B cell (primary cell): ENCODE results near the gene ABCD1. TPM values are rescaled to one million over a fixed set of nuclear protein-coding genes. Genes with fewer than 3 reads are reported as not detected.

Experiments used
- ATAC-seq: fragments of 200-7000 bp; cut with Tn5 transposase; one replicate; pipeline ENCODE4 v1.10.0; 2021; ENCODE audit warnings: low read depth, mild to moderate bottlenecking, moderate number of reproducible peaks, moderate library complexity
- CTCF ChIA-PET: fragments of 350-600 bp; sonication (Branson Sonifier 250); formaldehyde crosslinking; loops from one replicate; lab custom pipeline; 2021; ENCODE audit warnings: antibody characterized with exemption, inconsistent platforms; lab: Charles Lee
- POLR2A ChIA-PET: fragments of 350-600 bp; sonication (Branson Sonifier 250); formaldehyde crosslinking; loops from one replicate; lab custom pipeline; 2021; ENCODE audit warnings: antibody characterized with exemption; lab: Charles Lee
- DNase-seq: peaks from one replicate; pipeline ENCODE4 v3.0.0; 2013
- H2AFZ ChIP-seq: 2 replicates; pipeline ENCODE4 v1.6.1; 2012; ENCODE audit warnings: mild to moderate bottlenecking, low read depth, low read length; ENCODE audit not compliant: insufficient read depth, poor library complexity, severe bottlenecking
- H3K27ac ChIP-seq, 2 donors: 1 replicate in 1 of 2; 2 replicates in 1 of 2; pipeline ENCODE4 v1.5.1; 2012 to 2013; ENCODE audit warnings: low read length in 2 of 2, mild to moderate bottlenecking in 2 of 2, moderate library complexity in 1 of 2
- H3K27me3 ChIP-seq, 4 experiments: fragments of 200-600 bp in 1 of 4; sonication (generic) in 1 of 4; replicated peaks in 1 of 4; 1 replicate in 2 of 4; 2 replicates in 2 of 4; pipeline versions ENCODE4 v1.6.1 to v1.7.0; 2013 to 2016; ENCODE audit warnings: low read length in 3 of 4, mild to moderate bottlenecking in 2 of 4, mixed read lengths in 1 of 4, moderate library complexity in 1 of 4; ENCODE audit not compliant: insufficient read depth in 4 of 4, control insufficient read depth in 3 of 4; ENCODE audit errors: control extremely low read depth in 1 of 4
- H3K36me3 ChIP-seq, 2 experiments: replicated peaks in 1 of 2; 1 replicate in 1 of 2; 2 replicates in 1 of 2; pipeline versions ENCODE4 v1.6.1 to v1.7.1; 2013; ENCODE audit warnings: low read length in 1 of 2; ENCODE audit not compliant: insufficient read depth in 2 of 2, control insufficient read depth in 1 of 2; ENCODE audit errors: control extremely low read depth in 1 of 2, extremely low read depth in 1 of 2
- H3K4me1 ChIP-seq, 2 donors: fragments of 200-600 bp in 1 of 2; sonication (generic) in 1 of 2; 1 replicate in 1 of 2; 2 replicates in 1 of 2; pipeline versions ENCODE4 v1.5.1 to v1.6.1; 2013 to 2017; ENCODE audit warnings: low read length in 2 of 2; ENCODE audit not compliant: control insufficient read depth in 2 of 2, insufficient read depth in 2 of 2
- H3K4me2 ChIP-seq: replicated peaks from 2 replicates; pipeline ENCODE3; 2012; ENCODE audit warnings: mild to moderate bottlenecking, low read depth, low read length; ENCODE audit not compliant: poor library complexity, severe bottlenecking
- H3K4me3 ChIP-seq, 5 experiments: fragments of 200-600 bp in 1 of 5; sonication (generic) in 1 of 5; 1 replicate in 3 of 5; 2 replicates in 2 of 5; pipeline versions ENCODE4 v1.5.1 to v1.7.0; 2011 to 2016; ENCODE audit warnings: low read length in 4 of 5, mild to moderate bottlenecking in 4 of 5, low read depth in 2 of 5, control low read depth in 1 of 5, moderate library complexity in 1 of 5; ENCODE audit not compliant: insufficient read depth in 1 of 5; ENCODE audit errors: control extremely low read depth in 1 of 5, extremely low read depth in 1 of 5
- H3K79me2 ChIP-seq: fragments of 200-600 bp; sonication (generic); one replicate; pipeline ENCODE4 v1.6.0; 2016; ENCODE audit warnings: low read length; ENCODE audit not compliant: control insufficient read depth, insufficient read depth
- H3K9ac ChIP-seq: fragments of 200-600 bp; sonication (generic); 2 replicates; pipeline ENCODE4 v1.6.1; 2017; ENCODE audit warnings: mild to moderate bottlenecking, low read length, moderate library complexity
- H3K9me3 ChIP-seq, 3 donors: one replicate each; pipeline versions ENCODE4 v1.6.1 to v1.7.1; 2013; ENCODE audit warnings: low read length in 2 of 3; ENCODE audit not compliant: control insufficient read depth in 2 of 3, insufficient read depth in 1 of 3; ENCODE audit errors: control extremely low read depth in 1 of 3
- H4K20me1 ChIP-seq: 2 replicates; pipeline ENCODE4 v1.6.0; 2012; ENCODE audit warnings: mild to moderate bottlenecking, low read length; ENCODE audit not compliant: insufficient read depth, control insufficient read depth, poor library complexity, severe bottlenecking
- H3K27ac Mint-ChIP-seq: one replicate; pipeline ENCODE4 v1.8.0; 2021; ENCODE audit warnings: mixed read lengths
- H3K27me3 Mint-ChIP-seq: one replicate; pipeline ENCODE4 v1.8.0; 2021; ENCODE audit warnings: mixed read lengths
- H3K4me1 Mint-ChIP-seq: one replicate; pipeline ENCODE4 v1.8.0; 2021; ENCODE audit warnings: mixed read lengths
- H3K4me3 Mint-ChIP-seq: one replicate; pipeline ENCODE4 v1.8.0; 2021; ENCODE audit warnings: mixed read lengths
- H3K9me3 Mint-ChIP-seq: one replicate; pipeline ENCODE4 v1.8.0; 2022; ENCODE audit warnings: mixed read lengths; ENCODE audit not compliant: insufficient read depth
- EZH2 ChIP-seq: IDR thresholded peaks from 2 replicates; pipeline ENCODE4 v1.6.1; 2012; ENCODE audit warnings: borderline replicate concordance, low read depth, mild to moderate bottlenecking, moderate library complexity, low read length; ENCODE audit not compliant: insufficient read depth, poor library complexity, severe bottlenecking
- WGBS: methylation state at CpG from one replicate; pipeline ENCODE4 v1.1.5; 2013; ENCODE audit warnings: missing lambda C conversion rate; ENCODE audit not compliant: insufficient coverage; 5-methylcytosine and 5-hydroxymethylcytosine counted together
- intact Hi-C: fragments of 100-400 bp; cut with micrococcal nuclease; formaldehyde crosslinking; loops from one replicate; pipeline ENCODE4 v1.10.0; 2022
- polyA plus RNA-seq: library from polyadenylated mRNA; depleted of rRNA; stranded (reverse); fragments of >200 nt; gene quantifications from 2 replicates; pipeline ENCODE4 v1.2.3, GENCODE V29; 2012
- total RNA-seq, 2 donors: library from RNA; stranded (reverse); fragments of 120-200 nt in 1 of 2; gene quantifications; 1 replicate in 1 of 2; 2 replicates in 1 of 2; pipeline versions ENCODE4 v1.2.3 to v1.2.4, GENCODE V29; 2013 to 2022
- TF ChIP-seq, protein P1 (sequence below): fragments of 200-600 bp; IDR thresholded peaks from one replicate; pipeline ENCODE4 v1.8.0; 2022; ENCODE audit warnings: antibody characterized with exemption, mild to moderate bottlenecking

ABCD1 gene
- total and polyA plus RNA-seq, 2 donors (not counting 1 experiment from before 2014, with no cell fraction given): 9.7 to 12.2 TPM

DNA sequence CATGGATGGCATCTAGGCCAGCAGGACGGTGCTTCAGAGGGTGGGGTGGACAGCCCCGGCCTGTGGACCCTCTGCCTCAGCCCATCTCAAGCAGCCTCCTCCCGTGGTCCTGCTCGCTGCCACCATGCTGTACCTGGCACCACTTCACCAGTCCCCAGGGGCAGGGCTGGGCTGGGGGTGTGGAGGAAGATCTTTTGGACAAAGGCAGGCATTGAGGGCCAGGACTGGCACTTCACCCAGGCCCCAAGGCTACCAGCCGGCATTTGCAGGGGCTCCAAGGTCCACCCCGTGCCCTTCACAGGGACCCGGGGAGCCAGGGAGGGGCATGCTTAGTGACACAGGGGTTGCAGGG is 40.1 kb downstream of the ABCD1 start:
- Histone ChIP-seq H3K79me2 (no peaks in the 10 kb centered on the region), H3K9ac (no peak overlapping the region), H3K4me2 (no peak overlapping the region), H2AFZ (no peak overlapping the region), H3K9me3 (no peaks in the 10 kb centered on the region), H3K36me3 (no peaks in the 10 kb centered on the region), H3K27me3 (no peaks in the 10 kb centered on the region), H3K4me3 (no peak overlapping the region), H3K4me1 (peaks cover 0 to 18% of the 10 kb centered on the region in 2 donors), H4K20me1 (no peaks in the 10 kb centered on the region), H3K27ac (no peak overlapping the region)
- H3K4me1 Mint-ChIP-seq: peaks cover 14% of the 10 kb centered on the region
- TF ChIP-seq, protein P1, sequence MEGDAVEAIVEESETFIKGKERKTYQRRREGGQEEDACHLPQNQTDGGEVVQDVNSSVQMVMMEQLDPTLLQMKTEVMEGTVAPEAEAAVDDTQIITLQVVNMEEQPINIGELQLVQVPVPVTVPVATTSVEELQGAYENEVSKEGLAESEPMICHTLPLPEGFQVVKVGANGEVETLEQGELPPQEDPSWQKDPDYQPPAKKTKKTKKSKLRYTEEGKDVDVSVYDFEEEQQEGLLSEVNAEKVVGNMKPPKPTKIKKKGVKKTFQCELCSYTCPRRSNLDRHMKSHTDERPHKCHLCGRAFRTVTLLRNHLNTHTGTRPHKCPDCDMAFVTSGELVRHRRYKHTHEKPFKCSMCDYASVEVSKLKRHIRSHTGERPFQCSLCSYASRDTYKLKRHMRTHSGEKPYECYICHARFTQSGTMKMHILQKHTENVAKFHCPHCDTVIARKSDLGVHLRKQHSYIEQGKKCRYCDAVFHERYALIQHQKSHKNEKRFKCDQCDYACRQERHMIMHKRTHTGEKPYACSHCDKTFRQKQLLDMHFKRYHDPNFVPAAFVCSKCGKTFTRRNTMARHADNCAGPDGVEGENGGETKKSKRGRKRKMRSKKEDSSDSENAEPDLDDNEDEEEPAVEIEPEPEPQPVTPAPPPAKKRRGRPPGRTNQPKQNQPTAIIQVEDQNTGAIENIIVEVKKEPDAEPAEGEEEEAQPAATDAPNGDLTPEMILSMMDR: no peak
- TF ChIP-seq EZH2: no peak
- CTCF ChIA-PET: interaction anchor here (2.0 to 3.9 kb wide), 3 partner anchors 182 to 188 kb away, joined by 10 to 35 read pairs (median 10); no protein-coding TSS in a partner anchor
- 100% methylated on average over 2 of the region's 7 CpGs for WGBS
- ATAC-seq (no peak), DNase-seq (no peak)
- POLR2A ChIA-PET: no interaction called here
- H3K27ac Mint-ChIP-seq: no peak overlapping the region
- no peak overlapping the region for H3K4me3 Mint-ChIP-seq
- H3K9me3 Mint-ChIP-seq: no peaks in the 10 kb centered on the region
- H3K27me3 Mint-ChIP-seq: no peaks in the 10 kb centered on the region
- intact Hi-C loops: no loop called here

DNA sequence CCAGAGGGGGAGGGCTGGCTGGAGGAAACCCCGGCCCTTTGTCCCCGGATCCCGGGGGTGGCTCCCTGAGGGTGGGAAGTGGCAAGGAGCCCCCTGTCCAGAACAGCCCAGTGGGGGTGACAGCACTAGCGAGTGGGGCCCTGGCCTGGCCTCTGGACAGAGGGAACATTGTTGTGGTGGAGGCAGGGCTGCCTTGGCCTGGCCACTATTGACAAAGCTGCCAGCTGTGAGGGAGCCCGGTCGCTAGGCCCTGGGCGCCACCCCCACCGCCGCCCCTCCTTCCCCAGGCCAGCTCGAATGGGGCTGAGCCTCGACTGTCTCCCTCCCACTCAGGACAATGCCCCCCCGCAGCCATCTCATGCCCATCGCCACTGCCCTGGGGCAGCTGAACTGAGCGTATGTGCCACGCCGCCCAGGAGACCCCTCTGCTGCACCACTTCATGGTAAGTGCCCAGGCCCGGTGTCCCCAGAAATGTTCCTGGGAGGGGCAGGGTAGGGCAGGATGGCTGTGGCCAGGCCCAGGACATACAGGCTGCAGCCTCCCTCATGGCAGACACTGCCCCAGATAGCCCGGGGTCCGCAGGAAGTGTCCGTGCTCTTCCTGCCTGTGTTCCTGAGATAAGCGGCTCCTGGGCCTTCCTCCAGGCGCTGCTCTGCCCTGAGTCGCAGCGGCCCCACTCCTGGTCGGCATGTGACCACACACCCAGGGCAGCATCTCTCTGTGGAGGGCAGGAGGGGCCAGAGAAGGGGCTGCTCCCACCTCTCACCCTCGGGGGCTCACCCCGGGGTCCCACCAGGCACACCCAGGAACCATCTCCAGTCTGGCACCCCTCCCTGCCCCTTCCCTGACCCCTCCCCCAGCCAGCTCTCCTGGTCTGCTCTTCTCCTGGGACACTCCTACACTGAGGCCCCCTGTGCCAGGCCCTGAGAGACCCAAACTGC is 40.8 kb downstream of the ABCD1 start:
- WGBS: 67% methylated on average over 9 of the region's 27 CpGs
- H3K9me3 Mint-ChIP-seq: no peaks in the 10 kb centered on the region

More for the DNA sequence above, 40.8 kb downstream of the ABCD1 start:
- no peak for ATAC-seq
- Mint-ChIP-seq H3K4me3 (no peak overlapping the region), H3K27ac (no peak overlapping the region), H3K4me1 (peaks cover 14% of the 10 kb centered on the region), H3K27me3 (no peaks in the 10 kb centered on the region)
- Histone ChIP-seq H3K27me3 (no peaks in the 10 kb centered on the region), H4K20me1 (no peaks in the 10 kb centered on the region), H2AFZ (no peak overlapping the region), H3K9ac (no peak overlapping the region), H3K27ac (no peak overlapping the region), H3K4me3 (no peak overlapping the region), H3K36me3 (no peaks in the 10 kb centered on the region), H3K4me2 (no peak overlapping the region), H3K4me1 (peaks cover 0 to 18% of the 10 kb centered on the region in 2 donors), H3K9me3 (no peaks in the 10 kb centered on the region), H3K79me2 (no peaks in the 10 kb centered on the region)
- no peak for DNase-seq
- ChIA-PET CTCF (interaction anchor here (2.6 kb wide), 1 partner anchor 182 kb away, joined by 10 read pairs; no protein-coding TSS in a partner anchor), POLR2A (interaction anchor here (0.7 kb wide), 1 partner anchor 182 kb away, joined by 4 read pairs; no protein-coding TSS in a partner anchor)
- intact Hi-C loops: no loop called here
- no peak for TF ChIP-seq EZH2
- TF ChIP-seq, protein P1: no peak
